ENCODE results near the gene PDE4D. TPM values are rescaled to one million over a fixed set of nuclear protein-coding genes. Genes with fewer than 3 reads are reported as not detected.

Gene PDE4D
- total RNA-seq, 1 experiment from 2014 or later, result 6.5 TPM

GRCh38 chr5:59544573-59544972 lies 349.0 kb downstream of the PDE4D start:
- no peak for TF ChIP-seq EZH2 (IDR thresholded peaks at IDR 0.05; ENCODE audit: borderline replicate concordance, low read depth, low read length, poor library complexity, severe bottlenecking)
- ChIA-PET CTCF (no interaction called here), POLR2A (ENCODE audit: low non-redundant PET) (no interaction called here)
- no peak for DNase-seq (ENCODE audit: low spot score)
- no peak overlapping the region for H3K27ac ChIP-seq (ENCODE audit: low read depth, low read length, poor library complexity, severe bottlenecking)
- intact Hi-C loops (cut with micrococcal nuclease; ENCODE audit: unreplicated experiment), result no loop called here
- no peaks in the 10 kb centered on the region for H3K9me3 ChIP-seq (ENCODE audit: low read depth, low read length, poor library complexity, severe bottlenecking)
- no peaks in the 10 kb centered on the region for H3K4me1 ChIP-seq (ENCODE audit: insufficient read depth, low read length, poor library complexity, severe bottlenecking)
- no peak overlapping the region for H3K4me3 ChIP-seq (ENCODE audit: low read depth, low read length, poor library complexity, severe bottlenecking)
- no peaks in the 10 kb centered on the region for H3K27me3 ChIP-seq (replicated peaks; ENCODE audit: insufficient read depth, low read depth, low read length, poor library complexity)
- H3K36me3 ChIP-seq (ENCODE audit: insufficient read depth, low read length, poor library complexity, severe bottlenecking), result no peaks in the 10 kb centered on the region
- no TSS peak for BruUV-seq (replicated peaks)

GRCh38 chr5:59543821-59544442 lies 349.6 kb downstream of the PDE4D start:
- H3K27ac ChIP-seq (ENCODE audit: low read depth, low read length, poor library complexity, severe bottlenecking), result no peak overlapping the region

GRCh38 chr5:59542851-59543820 lies 350.4 kb downstream of the PDE4D start:
- CTCF ChIA-PET, result no interaction called here
- intact Hi-C loops (cut with micrococcal nuclease; ENCODE audit: unreplicated experiment), result no loop called here
- no peak for TF ChIP-seq EZH2 (IDR thresholded peaks at IDR 0.05; ENCODE audit: borderline replicate concordance, low read depth, low read length, poor library complexity, severe bottlenecking)
- TF ChIP-seq CTCF (conservative IDR thresholded peaks at IDR 0.05; ENCODE audit: low read depth, low read length), result no peak
- no peak overlapping the region for H3K4me3 ChIP-seq (ENCODE audit: low read depth, low read length, poor library complexity, severe bottlenecking)
- no TSS peak for BruUV-seq (replicated peaks)
- no peaks in the 10 kb centered on the region for H3K36me3 ChIP-seq (ENCODE audit: insufficient read depth, low read length, poor library complexity, severe bottlenecking)
- H3K9me3 ChIP-seq (ENCODE audit: low read depth, low read length, poor library complexity, severe bottlenecking), result no peaks in the 10 kb centered on the region
- no peak for DNase-seq (ENCODE audit: low spot score)
- H3K4me1 ChIP-seq (ENCODE audit: insufficient read depth, low read length, poor library complexity, severe bottlenecking), result no peaks in the 10 kb centered on the region
- H3K27ac ChIP-seq (ENCODE audit: low read depth, low read length, poor library complexity, severe bottlenecking), result no peak overlapping the region
- H3K27me3 ChIP-seq (replicated peaks; ENCODE audit: insufficient read depth, low read depth, low read length, poor library complexity), result no peaks in the 10 kb centered on the region
- POLR2A ChIA-PET (ENCODE audit: low non-redundant PET), result interaction anchor here (0.6 kb wide), 1 partner anchor 178 kb away, joined by 4 read pairs; no protein-coding TSS in a partner anchor

More at GRCh38 chr5:59543821-59544442, 349.6 kb downstream of the PDE4D start:
- TF ChIP-seq CTCF (conservative IDR thresholded peaks at IDR 0.05; ENCODE audit: low read depth, low read length), result no peak
- no peak for TF ChIP-seq EZH2 (IDR thresholded peaks at IDR 0.05; ENCODE audit: borderline replicate concordance, low read depth, low read length, poor library complexity, severe bottlenecking)
- intact Hi-C loops (cut with micrococcal nuclease; ENCODE audit: unreplicated experiment), result no loop called here
- no peaks in the 10 kb centered on the region for H3K36me3 ChIP-seq (ENCODE audit: insufficient read depth, low read length, poor library complexity, severe bottlenecking)
- CTCF ChIA-PET, result no interaction called here
- H3K27me3 ChIP-seq (replicated peaks; ENCODE audit: insufficient read depth, low read depth, low read length, poor library complexity), result no peaks in the 10 kb centered on the region
- H3K4me3 ChIP-seq (ENCODE audit: low read depth, low read length, poor library complexity, severe bottlenecking), result no peak overlapping the region
- H3K9me3 ChIP-seq (ENCODE audit: low read depth, low read length, poor library complexity, severe bottlenecking), result no peaks in the 10 kb centered on the region
- no peak for DNase-seq (ENCODE audit: low spot score)
- BruUV-seq (replicated peaks), result no TSS peak
- POLR2A ChIA-PET (ENCODE audit: low non-redundant PET), result no interaction called here
- no peaks in the 10 kb centered on the region for H3K4me1 ChIP-seq (ENCODE audit: insufficient read depth, low read length, poor library complexity, severe bottlenecking)
